SH-SY5Y (cell line): ENCODE measurements around the gene FAM169A.

ENCODE experiments used
- GATA2 ChIP-seq: IDR thresholded peaks from 2 replicates; pipeline ENCODE4 v1.6.1; 2011; ENCODE audit warnings: mild to moderate bottlenecking, low read depth, low read length
- GATA3 ChIP-seq: IDR thresholded peaks from 2 replicates; pipeline ENCODE4 v1.6.1; 2011; ENCODE audit warnings: low read depth, mild to moderate bottlenecking, low read length, moderate library complexity

The FAM169A gene

DNA sequence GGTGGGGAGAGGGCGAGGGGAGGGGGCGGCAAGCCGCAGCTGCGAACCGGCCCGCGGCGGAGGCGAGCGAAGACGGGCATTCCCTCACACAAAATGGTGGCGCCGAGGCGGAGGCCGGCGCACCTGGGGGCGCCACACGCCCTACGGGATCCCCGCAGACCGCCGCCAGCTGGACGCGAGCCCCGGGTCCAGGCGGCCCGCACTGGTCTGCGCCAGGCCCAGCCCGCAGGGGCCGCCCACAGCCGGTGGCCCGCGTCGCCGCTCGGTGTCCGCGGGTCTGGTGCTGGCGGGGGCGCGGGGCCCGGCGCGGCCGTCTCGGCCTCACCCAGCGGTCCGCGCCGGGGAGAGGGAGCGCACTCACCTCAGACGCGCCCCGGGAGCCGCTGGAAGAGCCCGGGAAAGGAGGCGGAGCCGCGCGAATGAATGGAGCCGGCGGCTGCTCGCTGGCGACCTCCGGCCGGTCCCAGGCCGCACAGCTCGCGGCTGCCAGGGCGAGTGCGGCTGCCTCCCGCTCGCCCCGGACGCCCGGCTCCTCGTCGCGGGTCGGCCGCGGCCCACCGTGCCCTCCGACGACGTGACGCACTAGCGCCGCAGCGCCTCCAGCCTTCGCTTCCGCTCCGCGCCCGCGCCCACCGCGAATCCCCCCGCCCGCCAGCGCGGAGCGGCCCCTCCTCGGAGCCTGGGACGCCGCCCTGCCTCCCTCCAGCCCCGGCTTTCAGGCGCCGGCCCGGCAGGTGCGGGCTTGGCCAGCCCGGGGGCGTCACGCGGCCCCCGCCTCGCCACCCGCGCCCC, at the start of gene FAM169A:
TSS of gene FAM169A (minus strand) at position 584 of the 792 bp plus-strand sequence. CDS start 24,711 bp downstream, outside the sequence.
- no peak for TF ChIP-seq GATA2
- TF ChIP-seq GATA3: no peak

- no peak for TF ChIP-seq GATA3
- TF ChIP-seq GATA2: no peak
These were observed 49.3 kb upstream of the FAM169A start for GRCh38 chr5:74915488-74915887.

DNA sequence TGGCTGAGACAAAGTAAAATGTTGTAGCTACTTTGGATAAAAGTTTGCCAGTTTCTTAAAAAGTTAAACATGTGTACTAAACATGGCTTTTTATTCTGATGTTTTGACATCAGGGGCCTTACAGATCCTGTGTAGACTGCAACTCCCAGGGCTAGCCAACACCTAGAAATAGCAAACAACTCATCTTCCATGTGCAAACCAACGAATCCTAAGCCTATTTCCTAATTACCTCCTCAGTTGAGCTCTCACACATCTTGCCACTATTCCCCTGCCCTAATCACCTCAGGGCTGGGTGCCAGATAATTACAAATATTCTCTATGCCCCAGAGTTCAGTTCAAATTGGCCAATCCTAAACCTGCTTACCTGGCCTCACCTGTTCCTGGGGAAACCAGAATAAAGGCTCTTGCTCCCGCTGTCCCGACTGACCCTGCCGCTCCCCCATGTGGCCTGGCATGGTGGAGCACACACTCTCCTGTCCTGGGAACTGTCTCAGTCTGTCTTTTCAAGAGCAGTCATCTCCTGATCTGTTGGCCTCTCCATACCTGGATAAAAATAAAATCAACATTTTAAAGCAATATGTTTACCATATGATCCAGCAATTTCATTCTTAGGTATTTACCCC, 37.1 kb upstream of the FAM169A start:
- no peak for TF ChIP-seq GATA3
- TF ChIP-seq GATA2: no peak

GRCh38 chr5:74897049-74897448, 30.9 kb upstream of the FAM169A start:
- no peak for TF ChIP-seq GATA2
- TF ChIP-seq GATA3: no peak

GRCh38 chr5:74895906-74896305, 29.7 kb upstream of the FAM169A start:
- TF ChIP-seq GATA2 (no peak), GATA3 (no peak)

DNA sequence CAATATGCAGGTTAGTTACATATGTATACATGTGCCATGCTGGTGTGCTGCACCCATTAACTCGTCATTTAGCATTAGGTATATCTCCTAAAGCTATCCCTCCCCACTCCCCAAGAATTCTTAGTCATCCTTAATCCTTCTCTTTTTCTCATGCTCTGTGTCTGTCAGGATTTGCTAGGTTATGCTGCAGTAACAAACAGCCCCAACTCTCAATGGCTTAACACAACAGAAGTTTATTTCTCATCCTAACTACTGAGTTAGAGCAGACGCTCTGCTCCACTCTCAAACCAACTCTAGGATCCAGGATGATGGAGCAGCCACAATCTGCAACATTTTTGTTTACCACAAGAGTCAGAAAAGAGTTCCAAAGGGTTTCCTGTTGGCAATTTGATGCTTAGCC, 28.2 kb upstream of the FAM169A start:
- no peak for TF ChIP-seq GATA3
- TF ChIP-seq GATA2: no peak

DNA sequence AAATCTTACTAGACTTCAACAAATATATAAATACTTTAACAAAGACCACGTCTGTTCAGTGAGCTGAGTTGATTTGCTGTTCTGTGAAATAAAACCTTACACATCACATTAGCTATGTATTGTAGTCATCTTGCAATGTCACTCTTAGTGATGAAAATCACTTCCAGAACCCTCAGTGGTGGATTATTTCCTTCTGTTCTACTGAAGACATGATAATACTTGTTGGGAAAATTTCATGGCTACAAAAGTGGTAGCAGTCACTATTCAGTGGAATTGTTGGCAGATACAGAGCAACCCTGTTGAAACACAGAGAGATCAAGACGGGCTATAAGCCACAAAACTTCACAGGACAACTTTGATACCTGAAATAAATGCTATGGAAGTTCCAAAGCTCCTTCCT, 26.7 kb upstream of the FAM169A start:
- TF ChIP-seq GATA2 (no peak), GATA3 (no peak)

GRCh38 chr5:74889523-74890105, 23.4 kb upstream of the FAM169A start:
- TF ChIP-seq GATA3 (no peak), GATA2 (no peak)

- TF ChIP-seq GATA3 (no peak), GATA2 (no peak)
These were observed 21.9 kb upstream of the FAM169A start for GRCh38 chr5:74888117-74888516.

GRCh38 chr5:74885170-74885569, 19.0 kb upstream of the FAM169A start:
- TF ChIP-seq GATA2: no peak
- TF ChIP-seq GATA3: no peak

- TF ChIP-seq GATA3: no peak
- TF ChIP-seq GATA2: no peak
These were observed 11.6 kb upstream of the FAM169A start for GRCh38 chr5:74877624-74878304.

GRCh38 chr5:74875994-74876791, 10.0 kb upstream of the FAM169A start:
- TF ChIP-seq GATA3 (no peak), GATA2 (no peak)

DNA sequence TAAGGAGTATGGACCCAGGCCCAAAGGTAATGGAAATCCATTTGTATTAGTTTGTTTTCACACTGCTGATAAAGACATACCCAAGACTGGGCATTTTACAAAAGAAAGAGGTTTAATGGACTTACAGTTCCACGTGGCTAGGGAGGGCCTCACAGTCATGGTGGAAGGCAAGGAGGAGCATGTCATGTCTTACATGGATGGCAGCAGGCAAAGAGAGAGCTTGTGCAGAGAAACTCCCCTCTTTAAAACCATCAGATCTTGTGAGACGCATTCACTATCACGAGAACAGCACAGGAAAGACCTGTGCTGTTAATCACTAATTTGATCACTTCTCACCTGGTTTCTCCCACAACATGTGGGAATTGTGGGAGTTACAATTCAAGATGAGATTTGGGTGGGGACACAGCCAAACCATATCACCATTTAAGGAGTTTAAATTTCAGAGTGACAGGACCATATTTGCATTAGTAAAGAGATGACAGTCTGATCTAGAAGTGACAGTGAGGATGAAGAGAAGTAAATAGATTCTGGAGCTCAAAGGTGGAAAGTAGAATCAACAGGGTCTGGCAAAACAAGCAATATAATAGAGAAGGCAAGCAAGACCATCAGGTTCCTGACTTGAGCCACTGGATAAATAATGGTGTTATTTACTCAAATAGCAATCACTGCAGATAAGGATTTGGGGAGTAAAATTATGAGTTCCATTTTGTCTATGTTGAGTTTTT, 7.5 kb upstream of the FAM169A start:
- TF ChIP-seq GATA3 (no peak), GATA2 (no peak)
